Hepatocyte (in vitro differentiated cells): ENCODE data around the gene DAPP1. TPM values are rescaled to one million over a fixed set of nuclear protein-coding genes. Genes with fewer than 3 reads are reported as not detected.

Source experiments
- DNase-seq: peaks from one replicate; pipeline ENCODE4 v3.0.0-alpha.2; 2016; ENCODE audit warnings: low spot score
- H2AFZ ChIP-seq: fragments of 200-600 bp; sonication (generic); 2 replicates; pipeline ENCODE4 v1.6.0; 2016; ENCODE audit warnings: antibody characterized with exemption, mild to moderate bottlenecking
- H3K27ac ChIP-seq: fragments of 200-600 bp; sonication (generic); 2 replicates; pipeline ENCODE4 v1.5.1; 2016; ENCODE audit warnings: mild to moderate bottlenecking
- H3K27me3 ChIP-seq: fragments of 200-600 bp; sonication (generic); 2 replicates; pipeline ENCODE4 v1.6.1; 2016
- H3K36me3 ChIP-seq: fragments of 200-600 bp; sonication (generic); replicated peaks from 2 replicates; pipeline ENCODE4 v1.5.1; 2016; ENCODE audit warnings: low read depth; ENCODE audit not compliant: insufficient read depth
- H3K4me1 ChIP-seq: fragments of 200-600 bp; sonication (generic); 2 replicates; pipeline ENCODE4 v1.5.1; 2016; ENCODE audit warnings: mild to moderate bottlenecking, moderate library complexity; ENCODE audit not compliant: insufficient read depth
- H3K4me2 ChIP-seq: fragments of 200-600 bp; sonication (generic); 2 replicates; pipeline ENCODE4 v1.6.0; 2016
- H3K4me3 ChIP-seq: fragments of 200-600 bp; sonication (generic); 2 replicates; pipeline ENCODE4 v1.5.1; 2016; ENCODE audit warnings: mild to moderate bottlenecking
- H3K79me2 ChIP-seq: fragments of 200-600 bp; sonication (generic); 2 replicates; pipeline ENCODE4 v1.6.0; 2017; ENCODE audit warnings: mild to moderate bottlenecking
- H3K9me2 ChIP-seq: fragments of 200-600 bp; sonication (generic); replicated peaks from 2 replicates; pipeline ENCODE4 v1.6.0; 2017; ENCODE audit warnings: mild to moderate bottlenecking; ENCODE audit not compliant: insufficient read depth
- H3K9me3 ChIP-seq: fragments of 200-600 bp; sonication (generic); 2 replicates; pipeline ENCODE4 v1.5.1; 2016; ENCODE audit warnings: low read depth, mild to moderate bottlenecking
- H4K20me1 ChIP-seq: fragments of 200-600 bp; sonication (generic); 2 replicates; pipeline ENCODE4 v1.6.0; 2016; ENCODE audit warnings: mild to moderate bottlenecking; ENCODE audit not compliant: insufficient read depth, poor library complexity, severe bottlenecking
- EZH2 ChIP-seq: fragments of 200-600 bp; sonication (generic); IDR thresholded peaks from 2 replicates; pipeline ENCODE4 v1.6.1; 2016; ENCODE audit warnings: antibody characterized with exemption, mild to moderate bottlenecking, borderline replicate concordance
- EZH2phosphoT487 ChIP-seq: fragments of 200-600 bp; sonication (generic); IDR thresholded peaks from one replicate; pipeline ENCODE4 v1.6.1; 2018; ENCODE audit warnings: antibody characterized with exemption, mild to moderate bottlenecking, low read depth, moderate library complexity; ENCODE audit not compliant: unreplicated experiment, severe bottlenecking
- WGBS: methylation state at CpG from one replicate; pipeline ENCODE4 v1.1.6; 2016; ENCODE audit warnings: low lambda C conversion rate; ENCODE audit errors: missing lambda C conversion rate; 5-methylcytosine and 5-hydroxymethylcytosine counted together
- polyA plus RNA-seq: library from polyadenylated mRNA; unstranded; fragments of >200 nt; fragmentation: Nextera tagmentation; extraction: Ambion mirVana; gene quantifications from 2 replicates; pipeline ENCODE4 v1.2.1, GENCODE V29; 2016
- total RNA-seq: library from RNA; depleted of rRNA; stranded (reverse); fragments of >200 nt; gene quantifications from 2 replicates; pipeline ENCODE4 v1.2.3, GENCODE V29; 2014
- TF ChIP-seq, protein P1 (sequence below): fragments of 200-600 bp; sonication (generic); IDR thresholded peaks from 2 replicates; pipeline ENCODE4 v1.5.1; 2016; ENCODE audit warnings: antibody characterized with exemption, mild to moderate bottlenecking; ENCODE audit not compliant: poor library complexity

DAPP1 gene
- total and polyA plus RNA-seq, 2 experiments from 2014 or later = 1.7 to 2.0 TPM

DNA sequence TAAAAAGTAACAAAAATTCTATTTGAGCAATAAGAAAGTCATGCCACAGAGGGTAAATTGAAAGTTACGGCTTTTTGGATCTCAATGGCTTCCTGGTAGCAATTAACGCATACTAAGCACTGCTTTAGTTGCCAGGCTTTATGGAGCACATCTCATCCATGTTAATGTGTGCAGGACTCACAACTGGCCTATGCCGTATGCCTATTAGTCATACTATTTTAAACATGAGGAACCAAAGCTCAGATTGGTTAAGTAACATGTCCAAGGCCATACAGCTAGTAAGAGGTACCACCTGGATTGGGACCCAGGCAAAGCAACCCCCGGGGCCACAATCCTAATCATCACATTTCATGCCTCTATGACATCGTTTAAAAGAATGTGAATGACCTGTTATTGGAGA is 17.1 kb downstream of the DAPP1 start:
- H3K4me2 ChIP-seq = no peak overlapping the region
- TF ChIP-seq, protein P1, sequence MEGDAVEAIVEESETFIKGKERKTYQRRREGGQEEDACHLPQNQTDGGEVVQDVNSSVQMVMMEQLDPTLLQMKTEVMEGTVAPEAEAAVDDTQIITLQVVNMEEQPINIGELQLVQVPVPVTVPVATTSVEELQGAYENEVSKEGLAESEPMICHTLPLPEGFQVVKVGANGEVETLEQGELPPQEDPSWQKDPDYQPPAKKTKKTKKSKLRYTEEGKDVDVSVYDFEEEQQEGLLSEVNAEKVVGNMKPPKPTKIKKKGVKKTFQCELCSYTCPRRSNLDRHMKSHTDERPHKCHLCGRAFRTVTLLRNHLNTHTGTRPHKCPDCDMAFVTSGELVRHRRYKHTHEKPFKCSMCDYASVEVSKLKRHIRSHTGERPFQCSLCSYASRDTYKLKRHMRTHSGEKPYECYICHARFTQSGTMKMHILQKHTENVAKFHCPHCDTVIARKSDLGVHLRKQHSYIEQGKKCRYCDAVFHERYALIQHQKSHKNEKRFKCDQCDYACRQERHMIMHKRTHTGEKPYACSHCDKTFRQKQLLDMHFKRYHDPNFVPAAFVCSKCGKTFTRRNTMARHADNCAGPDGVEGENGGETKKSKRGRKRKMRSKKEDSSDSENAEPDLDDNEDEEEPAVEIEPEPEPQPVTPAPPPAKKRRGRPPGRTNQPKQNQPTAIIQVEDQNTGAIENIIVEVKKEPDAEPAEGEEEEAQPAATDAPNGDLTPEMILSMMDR = no peak
- no peak for TF ChIP-seq EZH2
- no peak for TF ChIP-seq EZH2phosphoT487

DNA sequence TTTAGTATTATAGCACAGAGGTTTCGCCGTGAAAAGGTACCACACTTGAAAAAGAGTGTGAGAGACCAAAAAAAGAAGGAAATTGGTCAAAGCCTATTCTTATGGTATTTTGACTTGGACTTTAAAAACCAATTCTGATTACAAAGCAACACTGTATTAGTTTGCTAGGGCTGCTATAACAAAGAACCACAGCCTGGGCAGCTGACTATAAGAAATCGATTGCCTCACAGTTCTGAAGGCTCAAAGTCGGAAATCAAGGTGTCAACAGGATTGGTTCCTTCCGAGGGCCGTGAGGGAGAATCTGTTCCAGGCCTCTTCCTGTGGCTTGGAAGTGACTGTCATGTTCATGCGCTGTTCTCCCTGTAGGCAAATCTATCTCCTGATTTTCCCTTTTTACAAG is 17.9 kb downstream of the DAPP1 start:
- Histone ChIP-seq H3K79me2 (no peaks in the 10 kb centered on the region), H3K27me3 (no peaks in the 10 kb centered on the region), H4K20me1 (no peaks in the 10 kb centered on the region), H3K36me3 (no peaks in the 10 kb centered on the region), H3K4me1 (peaks cover 11% of the 10 kb centered on the region), H3K4me3 (no peak overlapping the region), H3K4me2 (no peak overlapping the region), H3K9me3 (no peaks in the 10 kb centered on the region), H3K27ac (no peak overlapping the region), H3K9me2 (no peaks in the 10 kb centered on the region), H2AFZ (no peak overlapping the region)
- TF ChIP-seq, protein P1 = no peak
- no peak for TF ChIP-seq EZH2phosphoT487
- TF ChIP-seq EZH2 = no peak
- DNase-seq = no peak
- 97% methylated on average over 7 of the region's 7 CpGs for WGBS

More for the DNA sequence above, 17.1 kb downstream of the DAPP1 start:
- DNase-seq = no peak
- Histone ChIP-seq H3K79me2 (no peaks in the 10 kb centered on the region), H3K4me1 (peaks cover 11% of the 10 kb centered on the region), H4K20me1 (no peaks in the 10 kb centered on the region), H3K4me3 (no peak overlapping the region), H3K9me3 (no peaks in the 10 kb centered on the region), H3K9me2 (no peaks in the 10 kb centered on the region), H3K36me3 (no peaks in the 10 kb centered on the region), H2AFZ (no peak overlapping the region), H3K27me3 (no peaks in the 10 kb centered on the region), H3K27ac (no peak overlapping the region)
- WGBS = 86% methylated on average over 5 of the region's 5 CpGs

DNA sequence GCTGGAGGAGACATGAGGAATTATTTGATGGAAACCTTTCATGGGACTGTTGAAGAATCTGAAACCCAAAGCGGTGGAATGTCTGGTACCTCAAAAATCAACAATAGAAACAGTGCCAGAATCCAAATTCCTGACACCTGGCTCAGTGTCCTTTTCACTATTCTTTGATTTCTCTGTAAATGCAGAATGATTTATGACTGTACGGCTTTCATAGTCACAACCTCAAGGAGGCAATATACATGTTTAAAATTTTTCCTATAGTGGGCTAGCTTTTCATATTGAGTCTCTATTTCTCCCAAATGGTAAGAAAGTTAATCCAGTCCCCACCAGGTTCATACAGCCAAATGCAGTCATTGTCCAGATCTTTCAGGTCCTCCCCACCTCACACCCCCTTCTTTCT is 19.3 kb downstream of the DAPP1 start:
- H3K4me1 ChIP-seq = peaks cover 11% of the 10 kb centered on the region
- no peak for DNase-seq
- H3K79me2 ChIP-seq = no peaks in the 10 kb centered on the region
- H3K4me3 ChIP-seq = no peak overlapping the region
- no peak overlapping the region for H3K27ac ChIP-seq
- H2AFZ ChIP-seq = no peak overlapping the region
- no peaks in the 10 kb centered on the region for H3K9me2 ChIP-seq
- WGBS = 85% methylated on average over 2 of the region's 2 CpGs
- H3K9me3 ChIP-seq = no peaks in the 10 kb centered on the region
- TF ChIP-seq EZH2 (no peak), EZH2phosphoT487 (no peak)
- TF ChIP-seq, protein P1 = no peak
- H3K36me3 ChIP-seq = no peaks in the 10 kb centered on the region
- no peaks in the 10 kb centered on the region for H3K27me3 ChIP-seq
- no peak overlapping the region for H3K4me2 ChIP-seq
- H4K20me1 ChIP-seq = no peaks in the 10 kb centered on the region

DNA sequence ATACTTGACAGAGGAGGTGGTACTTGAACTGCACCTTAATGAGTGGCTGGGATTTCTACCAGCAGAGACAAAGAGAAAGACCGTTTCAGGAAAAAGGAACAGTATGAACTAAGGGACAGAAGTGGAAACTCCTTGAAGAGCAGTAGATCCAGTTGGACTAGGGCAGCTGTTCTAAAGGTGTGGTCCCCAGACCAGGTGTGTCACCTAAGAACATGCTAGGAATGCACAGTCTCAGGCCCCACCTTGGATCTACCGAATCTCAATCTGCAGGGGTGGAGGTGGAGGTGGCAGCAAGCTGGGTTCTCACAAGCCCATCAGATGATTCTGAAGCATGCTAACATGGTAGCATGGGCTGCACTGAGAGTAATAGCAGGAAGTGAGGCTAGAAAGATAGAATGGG is 22.3 kb downstream of the DAPP1 start:
- no peak for DNase-seq
- H3K9me2 ChIP-seq = no peaks in the 10 kb centered on the region
- H3K79me2 ChIP-seq = no peaks in the 10 kb centered on the region
- no peaks in the 10 kb centered on the region for H3K4me1 ChIP-seq
- H3K36me3 ChIP-seq = no peaks in the 10 kb centered on the region
- H3K4me2 ChIP-seq = no peak overlapping the region
- 49% methylated on average over 2 of the region's 2 CpGs for WGBS
- no peak overlapping the region for H2AFZ ChIP-seq
- no peak overlapping the region for H3K4me3 ChIP-seq
- no peaks in the 10 kb centered on the region for H4K20me1 ChIP-seq
- H3K9me3 ChIP-seq = no peaks in the 10 kb centered on the region
- TF ChIP-seq EZH2phosphoT487 (no peak), EZH2 (no peak)
- TF ChIP-seq, protein P1 = no peak
- H3K27me3 ChIP-seq = no peaks in the 10 kb centered on the region
- no peak overlapping the region for H3K27ac ChIP-seq
